H1 (cell line): ENCODE results near the gene COL2A1.

Experiments
- CEBPB ChIP-seq: IDR thresholded peaks from 2 replicates; pipeline ENCODE4 v1.6.1; 2012; ENCODE audit warnings: low read depth, low read length
- CTCF ChIP-seq, 3 experiments: IDR thresholded peaks; 1 replicate in 2 of 3; 2 replicates in 1 of 3; pipeline versions ENCODE4 v1.5.1 to v1.6.1; 2011; ENCODE audit warnings: low read length in 3 of 3, mild to moderate bottlenecking in 3 of 3, inconsistent platforms in 2 of 3, low read depth in 1 of 3, moderate library complexity in 1 of 3; ENCODE audit not compliant: insufficient read depth in 1 of 3; ENCODE audit errors: control extremely low read depth in 1 of 3
- GTF2F1 ChIP-seq: IDR thresholded peaks from 2 replicates; pipeline ENCODE4 v1.6.1; 2012; ENCODE audit warnings: low read depth, low read length, improper control_type of control experiment, borderline replicate concordance
- MAX ChIP-seq: IDR thresholded peaks from 2 replicates; pipeline ENCODE4 v1.6.1; 2012; ENCODE audit warnings: inconsistent platforms
- POLR2A ChIP-seq, 2 experiments: IDR thresholded peaks; 1 replicate in 1 of 2; 2 replicates in 1 of 2; pipeline ENCODE4 v1.6.1; 2011; ENCODE audit warnings: low read depth in 2 of 2, low read length in 2 of 2, mild to moderate bottlenecking in 2 of 2; ENCODE audit errors: control extremely low read depth in 1 of 2
- POLR2AphosphoS5 ChIP-seq: IDR thresholded peaks from 2 replicates; pipeline ENCODE4 v1.6.1; 2011; ENCODE audit warnings: low read depth, low read length
- RAD21 ChIP-seq, 2 experiments: IDR thresholded peaks in 1 of 2; conservative IDR thresholded peaks in 1 of 2; 2 replicates each; pipeline ENCODE4 v1.6.1; 2011; ENCODE audit warnings: low read depth in 2 of 2, low read length in 2 of 2, improper control_type of control experiment in 1 of 2, inconsistent platforms in 1 of 2, mild to moderate bottlenecking in 1 of 2, moderate library complexity in 1 of 2
- RFX5 ChIP-seq: IDR thresholded peaks from 2 replicates; pipeline ENCODE4 v1.6.1; 2011; ENCODE audit warnings: low read depth, low read length, improper control_type of control experiment, borderline replicate concordance
- SRF ChIP-seq: IDR thresholded peaks from 2 replicates; pipeline ENCODE4 v1.6.1; 2011; ENCODE audit warnings: mild to moderate bottlenecking, low read depth, low read length, moderate library complexity
- YY1 ChIP-seq: IDR thresholded peaks from 2 replicates; pipeline ENCODE4 v1.6.1; 2011; ENCODE audit warnings: low read depth, mild to moderate bottlenecking, low read length

- TF ChIP-seq POLR2A (IDR thresholded peaks at IDR 0.05; ENCODE audit: control extremely low read depth in 1 of 2, low read depth in 2 of 2, low read length in 2 of 2) (no peak), RFX5 (no peak), RAD21 (IDR thresholded peaks at IDR 0.05 in 1 of 2, conservative IDR thresholded peaks at IDR 0.05 in 1 of 2; ENCODE audit: low read depth in 2 of 2, low read length in 2 of 2) (no peak), GTF2F1 (no peak), MAX (no peak), SRF (no peak), CTCF (IDR thresholded peaks at IDR 0.05; ENCODE audit: control extremely low read depth in 1 of 3, insufficient read depth in 1 of 3, low read depth in 1 of 3, low read length in 3 of 3) (no peak), CEBPB (no peak), POLR2AphosphoS5 (no peak), YY1 (no peak)
Observed at GRCh38 chr12:47931187-47931586, 73.1 kb downstream of the COL2A1 start.
